Measurements from ENCODE around the gene SGMS2.

The SGMS2 gene

GRCh38 chr4:107828315-107829090 is 3.8 kb downstream of the SGMS2 start:
- no peak for DNase-seq (ENCODE audit: low spot score)

- no peak for DNase-seq (ENCODE audit: low spot score)
Observed at GRCh38 chr4:107831140-107831539, 6.4 kb downstream of the SGMS2 start.

GRCh38 chr4:107832275-107832807 is 7.6 kb downstream of the SGMS2 start:
- no peak for DNase-seq (ENCODE audit: low spot score)

GRCh38 chr4:107834241-107834794 is 9.6 kb downstream of the SGMS2 start:
- no peak for DNase-seq (ENCODE audit: low spot score)

DNA sequence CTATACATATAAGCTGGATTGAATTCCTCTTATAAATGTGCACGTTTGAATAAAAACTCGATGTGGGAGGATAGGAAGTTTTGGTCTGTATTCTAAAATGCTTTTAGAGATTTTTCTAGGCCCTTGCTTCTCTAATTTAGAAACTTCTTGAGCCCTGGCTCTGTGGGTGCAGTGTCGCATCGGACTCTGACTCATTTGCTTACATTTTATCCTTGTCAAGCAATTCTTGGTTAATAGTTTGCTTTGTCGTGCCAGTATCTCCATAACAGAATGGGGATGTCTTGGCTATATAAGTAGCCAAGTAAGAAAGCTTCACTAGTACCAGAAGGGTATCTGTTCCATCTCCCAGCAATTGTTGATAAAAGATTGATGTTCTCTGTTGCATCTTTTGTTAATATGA is 10.7 kb downstream of the SGMS2 start:
- no peak for DNase-seq (ENCODE audit: low spot score)

DNA sequence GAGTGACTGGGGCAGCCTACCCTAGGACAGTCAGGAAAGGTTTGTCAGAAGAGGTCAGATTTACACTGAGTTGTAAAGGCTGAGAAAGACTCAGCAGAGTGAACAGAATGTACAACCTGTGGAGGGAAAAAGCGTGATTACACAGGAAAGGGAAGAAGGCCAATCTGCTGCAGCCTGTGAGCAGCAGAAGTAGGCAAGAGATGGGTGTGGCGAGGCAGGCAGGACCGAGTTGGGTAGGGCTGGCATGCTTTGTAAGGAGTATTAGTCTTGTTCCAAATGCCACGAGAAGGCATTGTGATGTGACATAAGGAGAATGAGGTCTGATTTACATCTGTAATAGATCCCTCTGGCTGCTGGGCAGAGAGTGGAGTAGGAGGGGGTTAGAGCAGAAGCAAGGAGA is 12.6 kb downstream of the SGMS2 start:
- DNase-seq (ENCODE audit: low spot score), result no peak

- no peak for DNase-seq (ENCODE audit: low spot score)
Observed at GRCh38 chr4:107837776-107838618, 13.3 kb downstream of the SGMS2 start.

- no peak for DNase-seq (ENCODE audit: low spot score)
Observed at GRCh38 chr4:107838861-107839565, 14.3 kb downstream of the SGMS2 start.

DNA sequence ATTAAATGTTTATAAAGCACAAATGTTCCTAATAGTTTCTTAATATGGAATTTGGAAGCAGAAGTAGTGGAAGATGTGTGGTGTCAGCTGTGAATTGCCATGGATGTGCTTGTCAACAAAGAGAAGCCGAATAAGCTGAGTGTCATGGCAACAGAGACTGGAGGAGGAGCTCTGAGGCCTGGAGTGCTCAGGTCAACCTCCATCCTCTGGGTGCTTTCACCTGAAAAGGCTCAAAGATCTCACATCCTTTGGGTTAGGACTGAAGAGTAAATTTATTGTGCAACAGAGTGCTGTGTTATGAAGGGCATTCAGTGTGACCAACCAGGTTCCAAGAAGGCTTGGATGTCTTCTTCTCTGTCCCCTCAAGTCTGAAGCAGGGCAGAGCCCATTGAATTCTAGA is 18.7 kb downstream of the SGMS2 start:
- no peak for DNase-seq (ENCODE audit: low spot score)

- no peak for DNase-seq (ENCODE audit: low spot score)
Observed at GRCh38 chr4:107845681-107846080, 20.9 kb downstream of the SGMS2 start.

GRCh38 chr4:107850438-107850837 is 25.7 kb downstream of the SGMS2 start:
- no peak for DNase-seq (ENCODE audit: low spot score)

GRCh38 chr4:107853444-107854355 is 29.0 kb downstream of the SGMS2 start:
- no peak for DNase-seq (ENCODE audit: low spot score)

- no peak for DNase-seq (ENCODE audit: low spot score)
Observed at GRCh38 chr4:107854356-107855022, 29.8 kb downstream of the SGMS2 start.

DNA sequence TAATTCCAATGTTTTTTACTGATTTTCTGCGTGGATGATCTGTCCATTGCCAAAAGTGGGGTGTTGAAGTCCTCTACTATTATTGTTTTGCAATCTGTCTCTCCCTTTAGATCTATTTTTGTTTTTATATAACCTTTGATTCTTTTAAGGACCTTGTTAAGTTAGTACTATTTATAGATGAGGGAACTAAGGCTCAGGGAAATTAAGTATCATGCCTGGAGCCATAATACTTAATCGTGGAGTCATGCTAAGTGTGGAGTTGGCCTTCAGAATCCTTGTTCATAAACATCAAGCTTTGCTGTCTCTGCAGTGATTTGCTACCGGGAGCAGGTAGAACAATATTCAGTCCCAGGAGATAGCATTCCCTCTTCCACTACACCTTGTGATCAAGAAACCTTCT is 31.0 kb downstream of the SGMS2 start:
- no peak for DNase-seq (ENCODE audit: low spot score)

DNA sequence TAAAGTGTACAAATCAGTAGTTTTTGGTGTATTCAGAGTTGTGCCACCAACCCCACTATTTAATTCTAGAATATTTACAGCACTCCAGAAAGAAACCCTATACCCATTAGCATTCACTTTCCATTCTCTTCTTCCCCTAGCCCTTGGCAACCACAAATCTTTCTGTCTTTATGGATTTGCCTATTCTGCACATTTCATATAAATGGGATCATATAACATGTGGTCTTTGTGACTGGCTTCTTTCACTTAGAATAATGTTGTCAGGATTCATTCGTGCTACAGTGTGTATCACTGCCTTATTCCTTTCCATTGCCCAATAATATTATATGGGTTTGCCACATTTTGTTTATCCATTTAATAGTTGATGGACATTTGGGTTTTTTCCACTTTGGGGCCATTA is 32.2 kb downstream of the SGMS2 start:
- DNase-seq (ENCODE audit: low spot score), result no peak

DNA sequence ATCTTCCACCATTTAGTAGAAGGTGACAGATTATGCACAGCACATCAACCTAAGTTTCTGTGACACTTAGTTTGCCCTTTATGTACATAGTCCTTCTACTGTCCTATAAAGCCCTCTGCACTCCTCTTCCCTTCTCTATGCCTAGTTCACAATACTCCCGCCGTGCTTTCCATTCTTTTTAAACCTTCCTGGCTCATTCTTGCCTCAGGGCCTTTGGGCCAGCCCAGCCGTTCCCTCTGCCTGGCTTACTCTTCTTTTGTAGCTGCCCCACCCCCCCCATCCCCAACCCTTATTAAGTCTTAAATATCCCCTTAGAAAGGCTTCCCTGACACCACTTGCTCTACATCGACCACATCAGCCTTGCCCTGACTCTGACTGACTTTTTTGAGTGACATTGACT is 33.0 kb downstream of the SGMS2 start:
- DNase-seq (ENCODE audit: low spot score), result no peak

GRCh38 chr4:107858158-107858742 is 33.5 kb downstream of the SGMS2 start:
- no peak for DNase-seq (ENCODE audit: low spot score)

DNA sequence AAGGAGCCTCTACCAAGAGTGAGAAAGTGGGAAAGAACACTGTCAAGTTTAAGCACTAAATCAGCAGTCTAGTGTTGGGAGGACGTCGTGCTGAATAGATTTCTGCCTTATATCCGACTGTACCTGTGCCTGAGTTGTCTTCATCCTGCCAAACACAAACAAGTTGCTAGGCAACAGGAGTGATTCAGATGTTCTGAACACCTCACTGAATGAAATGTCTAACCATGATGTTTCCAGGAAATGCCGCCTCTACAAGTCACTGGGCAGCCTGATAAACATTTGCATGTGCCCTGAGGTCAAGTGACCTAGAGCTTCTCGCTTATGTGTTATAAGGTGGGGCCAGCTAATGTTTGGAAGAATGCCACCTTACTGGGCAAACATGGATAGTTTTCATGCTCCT is 37.9 kb downstream of the SGMS2 start:
- no peak for DNase-seq (ENCODE audit: low spot score)

- no peak for DNase-seq (ENCODE audit: low spot score)
Observed at GRCh38 chr4:107863416-107863815, 38.7 kb downstream of the SGMS2 start.

DNA sequence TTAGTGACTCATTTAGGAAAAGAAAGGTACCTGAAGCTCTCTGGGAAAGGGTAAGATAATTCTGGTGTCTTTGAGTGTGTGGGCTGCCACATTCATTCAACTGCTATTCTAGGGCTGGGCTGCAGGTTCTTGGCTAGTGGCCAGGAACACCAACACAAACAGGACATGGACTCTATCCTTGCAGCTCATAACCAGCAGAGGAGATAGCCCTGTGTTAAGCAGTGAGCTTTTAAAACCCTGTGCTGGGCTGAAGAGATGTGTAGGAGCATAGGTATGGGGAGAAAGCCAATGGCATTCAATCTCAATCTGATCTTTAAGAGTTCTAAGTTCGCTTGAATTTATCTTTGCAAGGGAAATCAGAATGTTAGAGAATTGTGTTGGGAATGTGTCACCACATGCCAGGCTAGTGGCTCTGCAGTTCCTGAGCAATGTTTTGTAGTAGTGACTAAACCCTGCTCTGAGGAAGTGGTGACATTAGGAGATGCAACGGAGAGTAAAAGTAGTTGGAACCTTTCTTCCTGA is 39.2 kb downstream of the SGMS2 start:
- DNase-seq (ENCODE audit: low spot score), result no peak

Measured in CD4-positive, alpha-beta T cell treated with Interleukin-2 at 100 ng/mL for 4 hours (primary cell).